Renal cortical epithelial cell (primary cell): ENCODE data around the gene PIK3R6. TPM values are rescaled to one million over a fixed set of nuclear protein-coding genes. Genes with fewer than 3 reads are reported as not detected.

Experiments used
- DNase-seq: peaks from one replicate; pipeline ENCODE4 v3.0.0-alpha.2; 2011; ENCODE audit warnings: low read depth
- total RNA-seq: library from RNA; depleted of rRNA; stranded (reverse); fragments of >200 nt; gene quantifications from 2 replicates; pipeline ENCODE4 v1.2.3, GENCODE V29; 2014

The PIK3R6 gene
- total RNA-seq, 1 donor from 2014 or later: not detected

DNA sequence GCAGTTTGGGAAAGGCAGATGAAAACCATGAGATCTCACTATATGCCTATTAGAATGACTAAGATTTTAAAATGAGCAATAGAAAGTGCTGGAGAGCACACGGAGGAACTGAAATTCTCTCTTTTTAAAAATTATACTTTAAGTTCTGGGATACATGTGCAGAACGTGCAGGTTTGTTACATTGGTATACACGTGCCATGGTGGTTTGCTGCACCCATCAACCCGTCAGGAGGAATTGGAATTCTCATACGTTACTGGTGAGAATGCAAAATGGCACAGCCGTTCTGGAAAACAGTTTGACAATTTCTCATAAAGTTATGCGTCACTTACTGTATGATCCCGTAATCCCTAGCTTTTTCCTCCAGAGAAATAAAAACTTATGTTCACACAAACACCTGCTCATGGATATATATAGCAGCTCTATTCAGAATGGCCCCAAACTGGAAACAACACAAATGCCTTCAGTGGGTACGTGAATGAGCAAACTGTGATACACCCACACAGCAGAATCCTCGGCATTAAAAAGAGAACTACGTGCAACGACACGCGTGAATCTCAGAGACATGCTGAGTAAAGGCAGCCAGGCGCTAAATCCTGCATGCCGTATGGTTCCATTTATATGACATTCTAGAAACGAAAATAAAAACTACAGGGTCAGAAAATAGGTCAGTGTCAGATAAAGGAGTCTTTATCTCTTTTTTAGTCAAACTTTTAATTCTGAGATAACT is 11.8 kb downstream of the PIK3R6 start:
- no peak for DNase-seq

DNA sequence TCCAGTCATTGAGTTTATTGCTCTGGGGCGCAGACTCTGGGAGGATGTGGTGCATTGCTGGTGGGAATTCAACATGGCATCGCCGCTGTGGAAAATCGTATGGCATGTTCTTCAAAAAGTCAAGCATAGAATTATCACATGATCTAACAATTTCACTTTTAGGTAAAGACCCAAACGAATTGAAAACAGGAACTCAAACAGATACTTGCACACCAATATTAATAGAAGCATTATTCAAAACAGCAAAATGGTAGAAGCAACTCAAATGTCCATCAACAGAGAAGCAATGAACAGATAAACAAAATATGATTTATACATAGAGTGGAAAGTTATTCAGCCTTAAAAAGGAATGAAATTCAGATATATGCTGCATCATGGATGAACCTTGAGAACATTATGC is 15.9 kb downstream of the PIK3R6 start:
- DNase-seq: no peak

DNA sequence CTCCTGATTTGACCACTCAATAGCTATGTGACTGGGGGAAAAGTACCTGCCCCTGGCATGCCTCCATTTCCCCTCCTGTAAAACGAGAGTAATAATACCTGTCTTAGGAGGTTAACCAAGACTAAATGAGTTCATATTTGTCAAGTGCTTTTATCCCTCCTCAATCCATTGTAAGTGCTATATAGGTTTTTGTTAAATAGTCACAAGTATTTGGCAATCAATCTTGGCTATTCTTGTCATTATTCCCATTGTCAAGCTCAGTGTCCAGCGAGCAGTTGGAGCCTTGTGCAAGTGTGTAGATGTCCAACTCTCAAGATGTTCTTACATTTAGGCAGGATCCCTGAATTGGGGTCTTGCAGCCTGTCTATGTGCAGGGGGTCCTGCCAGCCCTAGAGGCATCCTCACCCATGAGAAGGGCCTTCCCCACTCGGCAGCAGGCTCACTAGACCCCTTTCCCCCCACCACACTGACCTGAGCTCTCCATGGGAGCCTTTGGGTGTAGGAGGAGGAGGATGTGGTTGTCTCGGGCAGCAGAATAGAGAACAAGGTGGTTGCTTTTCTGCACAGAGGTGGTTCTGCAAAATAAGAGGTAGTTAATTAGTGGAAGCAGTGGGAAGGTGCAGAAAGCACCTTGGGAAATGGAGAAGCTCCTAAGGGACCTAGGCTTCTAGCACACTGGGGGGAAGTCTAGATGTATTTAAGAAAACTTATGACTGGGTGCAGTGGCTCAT is 18.0 kb downstream of the PIK3R6 start:
- no peak for DNase-seq

DNA sequence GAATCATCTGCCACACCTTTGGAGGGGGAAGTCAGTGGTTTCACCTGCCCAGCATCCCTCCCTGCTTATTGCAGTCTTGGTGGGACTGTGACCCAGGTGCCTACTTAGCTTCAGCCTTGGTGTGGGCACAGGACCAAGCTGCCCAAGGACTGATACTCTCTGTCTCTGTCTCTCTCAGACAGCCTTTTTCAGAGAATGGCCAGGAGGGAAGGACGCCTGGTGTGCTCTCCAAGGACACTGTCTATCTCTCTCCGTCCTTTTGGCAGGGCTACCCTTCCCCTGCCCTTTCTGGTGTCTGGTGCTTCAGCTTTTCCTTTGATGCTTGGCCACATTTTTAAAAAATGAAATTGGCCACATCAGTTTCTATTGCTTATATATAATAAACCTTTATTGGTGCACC is 19.6 kb downstream of the PIK3R6 start:
- no peak for DNase-seq

DNA sequence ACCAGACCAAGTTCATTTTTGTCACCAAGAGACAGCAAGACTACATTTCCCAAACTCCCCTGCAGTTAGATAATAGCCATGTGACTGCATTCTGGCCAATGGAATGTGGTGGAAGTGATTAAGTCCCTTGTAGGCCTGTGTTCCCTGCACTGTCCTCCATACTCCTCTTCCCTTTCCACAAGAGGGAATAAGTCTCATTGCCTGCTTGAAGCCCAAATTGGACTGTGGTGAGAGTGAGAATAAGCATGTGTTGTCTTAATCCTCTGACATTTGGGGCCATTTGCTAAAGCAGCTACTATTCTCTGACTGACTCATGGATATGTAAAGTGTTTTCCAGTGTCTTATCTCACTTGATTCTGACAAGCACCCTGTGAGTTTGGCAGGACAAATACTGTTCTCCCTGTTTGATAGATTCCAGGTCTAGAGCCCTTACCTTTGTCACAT is 20.7 kb downstream of the PIK3R6 start:
- no peak for DNase-seq

DNA sequence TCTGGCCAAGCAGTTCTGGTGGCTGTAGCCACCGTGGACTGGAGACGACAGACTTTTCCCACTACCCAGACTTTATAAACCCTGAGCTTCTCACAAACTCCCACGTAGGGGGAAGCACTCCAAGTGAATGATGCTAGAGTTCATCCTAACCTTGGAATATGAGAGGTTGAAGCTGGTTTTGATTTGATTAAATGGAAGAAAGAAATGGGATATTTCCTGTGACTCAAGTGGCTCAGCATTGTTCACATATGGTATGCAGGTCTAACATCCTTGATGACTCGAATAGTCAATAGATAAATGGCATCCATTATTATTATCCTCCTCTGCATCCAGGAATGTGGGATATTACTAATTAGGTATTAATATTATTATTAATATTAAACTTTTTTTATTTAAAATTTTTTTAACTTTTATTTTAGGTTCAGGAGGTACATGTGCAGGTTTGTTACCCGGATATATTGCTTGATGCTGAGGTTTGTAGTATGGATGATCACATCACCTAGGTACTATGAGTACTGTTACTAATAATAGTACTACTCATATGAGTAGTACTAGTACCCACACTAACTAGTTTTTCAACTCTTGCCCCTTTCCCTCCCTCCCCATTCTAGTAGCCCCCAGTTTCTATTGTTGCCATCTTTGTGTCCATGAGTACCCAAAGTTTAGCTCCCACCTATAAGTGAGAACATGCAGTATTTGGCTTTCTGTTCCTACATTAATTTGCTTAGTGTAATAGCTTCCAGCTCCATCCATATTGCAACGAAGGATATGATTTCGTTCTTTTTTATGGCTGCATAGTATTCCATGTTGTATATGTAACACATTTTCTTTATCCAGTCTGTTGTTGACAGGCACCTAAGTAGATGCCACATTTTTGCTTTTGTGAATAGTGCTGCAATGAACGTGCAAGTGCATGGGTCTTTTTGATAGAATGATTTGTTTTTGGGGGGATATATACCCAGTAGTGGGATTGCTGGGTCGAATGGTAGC is 22.9 kb downstream of the PIK3R6 start:
- DNase-seq: no peak

DNA sequence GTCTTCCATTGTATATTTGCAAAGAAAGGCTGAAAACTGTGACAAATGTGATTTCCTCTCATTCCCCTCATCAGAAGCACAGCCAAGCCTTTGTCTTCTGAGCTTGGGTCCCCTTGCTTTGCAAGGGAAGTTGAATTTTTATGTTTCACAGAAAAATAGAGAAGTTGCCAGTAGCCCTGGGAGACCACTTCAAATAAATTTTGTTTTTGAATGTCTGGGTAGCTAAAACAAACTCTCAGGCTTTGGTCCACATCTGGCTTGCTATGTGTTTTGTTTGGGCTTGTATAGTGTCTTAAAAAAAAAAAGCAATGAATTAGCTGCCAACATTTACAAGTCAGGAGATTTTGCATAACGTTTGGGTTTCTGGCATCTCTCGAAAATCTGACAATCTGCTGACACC is 24.1 kb downstream of the PIK3R6 start:
- DNase-seq: no peak

DNA sequence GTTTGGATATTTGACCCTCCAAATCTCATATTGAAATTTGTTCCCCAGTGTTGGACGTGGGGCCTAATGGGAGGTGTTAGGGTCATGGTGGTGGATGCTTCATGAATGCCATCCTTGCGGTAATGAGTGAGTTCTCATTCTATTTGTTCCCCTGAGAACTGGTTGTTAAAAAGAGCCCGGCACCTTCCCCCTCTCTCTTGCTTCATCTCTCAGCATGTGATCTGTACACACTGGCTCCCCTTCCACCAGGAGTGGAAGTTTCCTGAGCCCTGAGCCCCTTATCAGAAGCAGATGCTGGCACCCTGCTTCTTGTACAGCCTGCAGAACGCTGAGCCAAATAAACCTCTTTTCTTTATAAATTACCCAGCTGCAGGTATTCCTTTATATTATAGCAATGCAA is 25.6 kb downstream of the PIK3R6 start:
- DNase-seq: no peak

DNA sequence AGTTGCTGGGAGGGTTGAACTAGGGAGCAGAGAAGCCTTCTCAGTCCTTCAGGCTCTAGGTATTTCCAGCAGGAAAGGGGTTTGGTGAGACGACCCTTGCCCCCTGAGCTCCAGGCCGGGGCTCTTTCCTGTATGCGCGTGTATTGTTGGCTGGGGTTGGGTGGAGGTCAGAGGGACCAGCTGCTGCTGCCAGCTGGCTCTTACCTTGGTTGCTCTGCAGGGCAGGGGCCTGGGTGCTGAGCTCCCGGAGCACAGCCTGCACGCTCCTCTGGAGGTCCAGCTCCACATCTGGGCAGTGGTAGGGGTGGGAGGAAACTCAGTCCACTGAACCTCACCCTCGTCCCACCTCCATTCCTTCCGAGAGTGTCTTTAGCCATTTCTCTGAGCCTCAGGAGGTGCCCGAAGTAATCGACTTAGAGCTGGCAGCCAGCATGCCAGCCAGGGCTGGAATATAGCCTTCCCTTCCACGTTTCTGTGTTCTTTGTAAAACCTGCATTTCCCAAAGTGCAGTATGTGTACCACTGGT is 28.0 kb downstream of the PIK3R6 start:
- no peak for DNase-seq

DNA sequence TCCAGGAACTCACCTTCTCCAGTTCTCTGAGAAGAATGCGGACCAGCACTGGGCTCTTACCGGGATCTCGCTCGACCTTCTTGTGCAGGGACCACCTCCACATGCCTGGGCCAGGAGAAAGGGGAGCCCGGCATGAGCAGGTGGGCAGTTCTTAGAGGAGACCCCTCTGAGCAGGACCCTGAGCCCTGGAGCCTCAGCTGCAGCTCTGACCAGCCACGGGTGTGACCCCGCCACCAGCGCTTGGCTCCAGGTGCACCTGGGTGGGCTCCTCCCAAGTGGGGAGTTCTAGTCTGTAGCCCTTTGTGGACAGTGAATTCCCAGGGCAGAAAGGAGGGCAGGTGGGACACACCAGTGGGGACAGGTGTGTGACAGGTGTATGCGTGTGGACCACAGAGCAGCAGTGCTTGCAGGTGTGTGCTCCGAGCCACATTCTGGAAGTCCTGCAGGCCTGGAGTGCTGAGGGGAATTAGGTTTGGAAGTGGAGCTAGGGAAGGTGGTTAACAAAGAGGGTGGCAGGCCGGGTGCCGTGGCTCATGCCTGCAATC is 28.9 kb downstream of the PIK3R6 start:
- DNase-seq: no peak

DNA sequence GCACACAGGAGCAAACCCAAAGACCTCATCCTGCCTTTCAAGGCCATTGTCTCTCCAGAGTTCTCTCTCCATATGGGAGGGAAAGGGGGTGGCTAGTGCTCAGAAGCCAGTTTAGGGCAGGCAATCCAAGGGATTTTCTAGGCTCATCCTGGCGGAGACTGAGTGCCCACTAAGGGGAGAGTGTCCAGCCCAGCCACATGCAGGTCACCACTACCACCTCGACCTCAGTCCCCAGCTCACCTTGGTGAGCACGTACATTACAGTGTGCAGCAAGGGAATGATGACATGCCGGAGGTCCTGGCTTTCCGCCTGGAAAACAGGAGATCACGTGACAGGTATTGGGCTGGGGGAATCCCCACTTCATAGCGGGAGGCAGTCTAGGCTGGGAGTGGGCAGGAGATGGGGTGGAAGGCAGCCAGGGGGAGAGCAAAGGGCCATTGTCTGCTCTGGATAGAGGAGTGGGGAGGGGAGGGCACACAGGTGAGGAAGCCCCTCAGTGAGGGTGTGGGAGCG is 29.9 kb downstream of the PIK3R6 start:
- no peak for DNase-seq

DNA sequence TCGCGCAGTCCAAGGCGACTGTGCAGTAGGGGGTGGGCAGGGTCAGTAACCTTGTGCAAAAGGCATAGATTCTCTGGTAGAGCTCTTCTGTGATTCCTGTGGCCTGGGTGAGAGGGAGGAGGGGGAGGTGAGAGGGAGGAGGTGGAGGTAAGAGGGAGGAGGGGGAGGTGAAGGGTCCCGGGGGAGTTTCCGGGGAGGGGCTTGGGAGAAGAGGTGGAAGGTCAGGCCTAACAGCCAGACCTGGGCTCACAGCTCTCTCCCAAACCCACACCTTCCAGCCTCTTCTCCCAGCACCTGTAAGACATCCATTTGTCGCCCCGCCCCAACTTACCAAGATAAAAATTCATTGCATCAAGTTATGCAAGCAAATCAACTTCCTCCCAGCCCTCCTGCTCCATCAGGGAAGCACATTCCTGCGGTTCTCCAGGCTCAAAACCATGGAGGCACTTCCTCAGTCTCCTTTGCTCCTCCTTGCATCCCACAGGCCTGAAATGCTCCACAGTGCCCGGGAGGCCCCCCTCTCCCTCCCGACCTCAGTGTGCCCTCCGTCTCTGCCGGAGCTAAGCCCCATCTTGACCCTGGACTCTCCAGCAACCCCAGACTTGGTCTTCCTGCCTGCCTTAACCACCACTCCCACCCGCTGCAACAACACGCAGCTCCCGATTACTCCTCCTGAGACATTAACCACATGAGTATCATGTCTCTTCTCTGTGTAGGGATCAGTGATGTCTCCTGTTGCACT is 30.5 kb downstream of the PIK3R6 start:
- no peak for DNase-seq

DNA sequence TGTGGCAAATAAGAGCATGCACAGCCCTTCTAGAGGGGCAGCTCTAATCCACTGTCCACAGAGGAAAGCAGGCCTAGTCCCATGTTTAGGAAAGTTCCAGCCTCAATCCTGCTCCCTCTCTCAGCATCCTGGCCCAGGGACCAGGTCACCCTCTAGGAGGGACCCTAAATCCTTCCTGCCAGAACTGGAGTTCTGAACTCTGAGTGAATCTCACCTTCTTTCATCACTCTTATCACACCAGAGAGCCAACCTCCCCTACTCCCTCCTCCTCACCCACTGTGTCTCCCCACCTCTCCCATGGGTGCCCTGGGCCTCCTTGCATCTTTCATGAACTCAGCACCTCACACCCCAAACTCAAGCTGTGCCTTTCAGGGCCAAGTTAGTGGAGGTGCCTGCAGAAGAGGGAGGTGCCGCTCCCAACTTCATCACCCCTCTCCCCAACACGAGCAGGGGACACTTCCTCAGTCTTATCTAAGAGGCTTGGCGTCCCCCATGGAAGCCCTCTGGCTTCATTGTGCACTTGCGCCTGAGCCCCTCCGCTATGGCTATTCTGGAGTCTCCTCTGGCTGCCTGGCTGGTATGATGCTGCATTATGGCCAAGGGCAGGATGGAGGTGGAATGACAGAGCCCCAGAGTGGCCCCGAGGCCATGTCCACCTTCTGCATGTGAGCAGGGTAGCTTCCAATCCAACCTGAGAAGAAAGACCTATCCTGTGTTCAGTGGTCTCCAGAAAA is 31.7 kb downstream of the PIK3R6 start:
- DNase-seq: no peak

DNA sequence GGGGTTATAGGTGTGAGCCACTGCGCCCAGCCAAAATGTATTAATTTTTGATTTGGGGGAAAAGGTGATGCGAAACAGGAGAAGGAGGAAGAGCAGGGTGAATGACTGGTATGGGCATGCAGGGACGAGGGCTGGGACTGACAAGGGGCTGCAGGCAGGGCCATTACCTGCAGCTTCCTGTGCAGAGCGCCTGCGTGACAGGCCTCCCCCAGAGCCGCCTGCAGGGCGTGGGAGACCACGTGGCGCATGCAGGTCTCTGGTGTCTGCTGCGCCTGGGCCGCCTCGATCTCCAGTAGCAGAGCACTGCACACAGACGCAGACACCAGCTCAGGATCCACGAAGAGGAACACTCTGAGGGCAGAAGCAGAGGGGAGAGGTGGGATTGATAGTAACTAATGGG is 32.4 kb downstream of the PIK3R6 start:
- DNase-seq: no peak

DNA sequence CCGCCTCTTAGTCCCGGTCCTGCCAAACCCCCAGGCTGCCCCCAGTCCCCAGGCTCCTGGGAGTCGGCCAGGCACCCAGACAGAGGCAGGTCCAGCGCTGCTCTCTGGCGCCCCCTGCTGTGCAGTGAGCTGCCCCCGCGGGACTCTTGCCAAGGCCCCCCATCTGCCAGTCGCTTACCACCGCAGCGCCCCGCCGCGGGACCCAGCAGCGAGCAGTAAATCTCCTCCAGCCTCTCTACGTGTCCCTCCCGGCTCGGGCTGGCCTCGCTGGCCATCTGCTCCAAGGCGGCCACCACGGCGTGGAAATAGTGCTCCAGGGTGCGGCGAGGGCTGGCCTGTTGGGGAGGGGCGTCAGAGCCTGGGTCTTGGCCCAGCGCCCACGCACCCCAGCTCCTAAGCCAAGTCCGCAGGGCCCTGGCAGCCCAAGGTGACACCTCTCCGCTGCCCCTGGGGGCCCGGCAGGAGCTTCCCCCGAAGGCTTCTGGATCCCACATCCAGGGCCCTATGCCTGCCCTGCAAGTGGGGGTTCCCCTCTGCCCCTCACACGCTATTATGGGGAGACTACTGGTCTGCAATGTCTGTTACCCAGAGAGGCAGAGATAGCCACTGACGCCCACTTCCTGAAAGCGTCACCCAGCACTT is 34.6 kb downstream of the PIK3R6 start:
- DNase-seq: no peak

DNA sequence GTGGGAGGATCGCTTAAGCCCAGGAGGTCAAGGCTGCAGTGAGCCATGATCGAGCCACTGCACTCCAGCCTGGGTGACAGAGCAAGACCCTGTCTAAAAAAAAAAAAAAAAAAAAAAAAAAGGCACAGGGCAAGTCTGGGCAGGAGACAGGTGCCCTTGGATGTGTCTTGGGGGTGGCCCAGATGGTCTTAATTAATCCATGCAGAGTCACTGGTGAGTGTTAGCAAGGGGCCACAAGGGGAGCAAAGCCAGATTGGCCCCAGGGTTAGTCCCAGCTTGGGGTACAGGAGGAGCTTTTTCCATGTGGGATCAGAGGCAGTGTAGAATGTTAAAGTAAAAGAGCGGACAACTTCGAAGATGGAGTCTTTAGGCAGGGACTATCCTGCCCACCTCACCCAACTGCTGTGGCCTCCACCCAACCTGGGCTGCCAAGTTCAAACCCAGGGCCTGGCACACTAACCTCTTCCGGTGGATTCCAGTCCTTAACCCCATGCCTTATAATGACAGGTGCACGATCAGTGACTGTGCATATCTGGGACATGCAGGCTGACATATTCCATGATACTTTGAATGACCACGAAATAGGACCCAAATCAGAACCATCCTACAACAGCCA is 36.1 kb downstream of the PIK3R6 start:
- no peak for DNase-seq

DNA sequence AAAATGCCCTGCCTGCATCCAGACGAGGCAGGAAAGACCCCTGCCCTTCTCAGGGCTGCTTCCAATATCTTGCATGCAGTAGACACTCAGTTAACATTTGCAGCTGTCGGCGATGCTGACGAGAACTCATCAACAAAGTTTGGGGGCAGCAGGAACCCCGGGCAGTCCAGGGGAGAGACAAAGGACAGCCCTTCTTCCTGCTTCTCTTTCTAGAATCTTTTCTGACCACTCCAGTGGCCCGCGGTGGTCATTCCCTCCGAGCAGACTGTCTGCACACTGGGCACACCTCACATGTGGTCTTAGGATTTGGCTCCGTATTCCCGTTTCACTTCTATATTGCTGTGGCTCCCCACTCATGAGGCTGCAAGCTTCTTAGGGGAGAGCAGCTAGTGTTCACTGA is 37.3 kb downstream of the PIK3R6 start:
- DNase-seq: no peak

DNA sequence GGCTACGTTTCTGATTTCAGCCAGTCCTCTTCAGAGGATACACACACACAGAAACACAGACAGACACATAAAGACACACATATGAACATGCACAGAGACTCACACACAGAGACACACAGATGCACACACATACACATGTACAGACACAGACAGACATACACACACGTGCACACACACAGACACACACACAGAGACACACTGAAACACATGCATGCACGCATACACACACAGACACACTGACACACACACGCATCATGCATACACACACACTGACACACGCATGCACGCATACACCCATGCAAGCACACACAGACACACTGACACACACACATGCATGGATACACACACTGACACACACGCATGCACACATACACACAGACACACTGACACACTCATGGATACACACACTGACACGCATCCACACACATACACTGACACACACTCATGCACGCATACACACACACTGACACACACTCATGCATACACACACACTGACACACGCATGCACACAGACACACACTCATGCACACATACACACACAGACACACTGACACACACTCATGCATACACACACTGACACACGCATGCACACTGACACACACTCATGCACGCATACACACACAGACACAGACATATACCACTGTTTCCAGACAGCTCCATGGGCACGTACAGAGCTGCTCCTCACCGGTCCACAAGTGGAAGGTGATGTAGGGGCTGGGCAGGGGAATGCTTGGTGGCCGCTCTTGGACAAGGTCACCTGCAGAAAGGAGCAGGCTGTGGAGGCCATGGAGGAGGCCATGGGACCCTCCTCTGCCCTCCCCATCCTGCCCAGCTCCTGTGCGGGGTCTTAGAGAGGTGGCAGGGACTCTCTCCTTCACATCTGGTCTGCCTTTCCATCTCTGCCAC is 38.2 kb downstream of the PIK3R6 start:
- DNase-seq: no peak
